Neural progenitor cell (in vitro differentiated cells): ENCODE measurements around the gene XRN1.
"Not testable (repeated sequence)": the region's sequence is repeated elsewhere in the genome, so short reads cannot be mapped to it uniquely, and the experiment has no call there.

Source experiments
- EZH2phosphoT487 ChIP-seq: fragments of 200-600 bp; sonication (generic); IDR thresholded peaks from 2 replicates; pipeline ENCODE4 v1.6.1; 2017; ENCODE audit warnings: antibody characterized with exemption
- TF ChIP-seq, protein P1 (sequence below): fragments of 200-600 bp; sonication (generic); IDR thresholded peaks from 2 replicates; pipeline ENCODE4 v1.5.1; 2017; ENCODE audit warnings: antibody characterized with exemption, mild to moderate bottlenecking

DNA sequence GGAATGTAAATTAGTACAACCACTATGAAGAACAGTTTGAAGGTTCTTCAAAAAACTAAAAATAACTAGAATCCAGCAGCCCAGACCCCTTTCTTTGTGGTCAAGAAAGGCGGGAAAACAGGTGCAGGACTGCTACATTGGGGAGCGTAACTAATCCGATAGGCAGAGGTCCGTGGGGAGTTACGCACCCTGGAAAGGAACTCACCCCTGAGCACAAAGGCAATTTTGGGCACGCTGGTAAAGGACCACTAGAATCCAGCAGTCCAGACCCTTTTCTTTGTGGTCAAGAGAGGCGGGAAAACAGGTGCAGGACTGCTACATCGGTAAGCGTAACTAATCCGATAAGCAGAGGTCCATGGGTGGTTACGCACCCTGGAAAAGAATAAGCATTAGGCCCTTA lies 9.7 kb downstream of the XRN1 start:
- TF ChIP-seq, protein P1, sequence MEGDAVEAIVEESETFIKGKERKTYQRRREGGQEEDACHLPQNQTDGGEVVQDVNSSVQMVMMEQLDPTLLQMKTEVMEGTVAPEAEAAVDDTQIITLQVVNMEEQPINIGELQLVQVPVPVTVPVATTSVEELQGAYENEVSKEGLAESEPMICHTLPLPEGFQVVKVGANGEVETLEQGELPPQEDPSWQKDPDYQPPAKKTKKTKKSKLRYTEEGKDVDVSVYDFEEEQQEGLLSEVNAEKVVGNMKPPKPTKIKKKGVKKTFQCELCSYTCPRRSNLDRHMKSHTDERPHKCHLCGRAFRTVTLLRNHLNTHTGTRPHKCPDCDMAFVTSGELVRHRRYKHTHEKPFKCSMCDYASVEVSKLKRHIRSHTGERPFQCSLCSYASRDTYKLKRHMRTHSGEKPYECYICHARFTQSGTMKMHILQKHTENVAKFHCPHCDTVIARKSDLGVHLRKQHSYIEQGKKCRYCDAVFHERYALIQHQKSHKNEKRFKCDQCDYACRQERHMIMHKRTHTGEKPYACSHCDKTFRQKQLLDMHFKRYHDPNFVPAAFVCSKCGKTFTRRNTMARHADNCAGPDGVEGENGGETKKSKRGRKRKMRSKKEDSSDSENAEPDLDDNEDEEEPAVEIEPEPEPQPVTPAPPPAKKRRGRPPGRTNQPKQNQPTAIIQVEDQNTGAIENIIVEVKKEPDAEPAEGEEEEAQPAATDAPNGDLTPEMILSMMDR, result not testable (repeated sequence)
- not testable (repeated sequence) for TF ChIP-seq EZH2phosphoT487
